Keratinocyte (primary cell): Measurements from ENCODE around the gene ABI3BP. TPM values are rescaled to one million over a fixed set of nuclear protein-coding genes. Genes with fewer than 3 reads are reported as not detected.
A peak's percentile ranks its signal among the peaks of the same experiment; 100 is the strongest.

Source experiments
- DNase-seq: peaks from one replicate; pipeline ENCODE4 v3.0.0-alpha.2; 2011; ENCODE audit warnings: low read depth, missing footprints, low spot score
- FAIRE-seq: peaks from 2 replicates; lab custom pipeline; 2011; peaks lifted over from hg19 to GRCh38; lab: Jason Lieb, UNC
- H2AFZ ChIP-seq: 2 replicates; pipeline ENCODE4 v1.6.0; 2012; ENCODE audit warnings: low read length, control low read depth, inconsistent platforms; ENCODE audit not compliant: control insufficient read depth
- H3K27ac ChIP-seq: 2 replicates; pipeline ENCODE4 v1.5.1; 2011; ENCODE audit warnings: low read length; ENCODE audit not compliant: control insufficient read depth, insufficient read depth
- H3K27me3 ChIP-seq: 3 replicates; pipeline ENCODE4 v1.6.0; 2011; ENCODE audit warnings: low read length; ENCODE audit not compliant: control insufficient read depth, insufficient read depth; ENCODE audit errors: extremely low read depth
- H3K36me3 ChIP-seq, 2 experiments: 2 replicates in 1 of 2; 3 replicates in 1 of 2; pipeline ENCODE4 v1.5.1; 2011; ENCODE audit warnings: low read length in 2 of 2, mild to moderate bottlenecking in 1 of 2; ENCODE audit not compliant: control insufficient read depth in 2 of 2, insufficient read depth in 2 of 2; ENCODE audit errors: extremely low read depth in 1 of 2
- H3K4me1 ChIP-seq: 3 replicates; pipeline ENCODE4 v1.5.1; 2011; ENCODE audit warnings: low read length; ENCODE audit not compliant: control insufficient read depth, insufficient read depth; ENCODE audit errors: extremely low read depth
- H3K4me2 ChIP-seq: 3 replicates; pipeline ENCODE4 v1.6.0; 2011; ENCODE audit warnings: low read depth, low read length; ENCODE audit not compliant: control insufficient read depth, insufficient read depth; ENCODE audit errors: extremely low read depth
- H3K4me3 ChIP-seq, 3 experiments: fragments of 200-600 bp in 1 of 3; sonication (generic) in 1 of 3; 2 replicates in 2 of 3; 3 replicates in 1 of 3; pipeline ENCODE4 v1.5.1; 2011 to 2016; ENCODE audit warnings: low read length in 3 of 3, mild to moderate bottlenecking in 3 of 3, control low read depth in 2 of 3, inconsistent platforms in 1 of 3, low read depth in 1 of 3, mixed read lengths in 1 of 3, mixed run types in 1 of 3, moderate library complexity in 1 of 3; ENCODE audit not compliant: control insufficient read depth in 2 of 3, insufficient read depth in 2 of 3; ENCODE audit errors: extremely low read depth in 1 of 3
- H3K79me2 ChIP-seq: 2 replicates; pipeline ENCODE4 v1.6.0; 2012; ENCODE audit warnings: low read length; ENCODE audit not compliant: control insufficient read depth, insufficient read depth
- H3K9ac ChIP-seq: 3 replicates; pipeline ENCODE4 v1.6.0; 2011; ENCODE audit warnings: low read length; ENCODE audit not compliant: control insufficient read depth, insufficient read depth; ENCODE audit errors: extremely low read depth
- H3K9me1 ChIP-seq: 3 replicates; pipeline ENCODE4 v1.6.0; 2011; ENCODE audit warnings: low read length; ENCODE audit not compliant: control insufficient read depth, insufficient read depth; ENCODE audit errors: extremely low read depth
- H3K9me3 ChIP-seq: 2 replicates; pipeline ENCODE4 v1.5.1; 2012; ENCODE audit warnings: low read depth, low read length; ENCODE audit not compliant: control insufficient read depth
- H4K20me1 ChIP-seq: 3 replicates; pipeline ENCODE4 v1.6.0; 2011; ENCODE audit warnings: low read length; ENCODE audit not compliant: control insufficient read depth, insufficient read depth; ENCODE audit errors: extremely low read depth
- CTCF ChIP-seq, 3 experiments: IDR thresholded peaks in 1 of 3; conservative IDR thresholded peaks in 1 of 3; optimal IDR thresholded peaks in 1 of 3; 2 replicates in 2 of 3; 3 replicates in 1 of 3; pipeline versions ENCODE3 to v1.5.1; 2011; ENCODE audit warnings: low read length in 3 of 3, mild to moderate bottlenecking in 3 of 3, moderate library complexity in 2 of 3, control low read depth in 1 of 3, inconsistent platforms in 1 of 3; ENCODE audit not compliant: insufficient read depth in 2 of 3; ENCODE audit errors: extremely low read depth in 1 of 3
- EZH2 ChIP-seq: IDR thresholded peaks from one replicate; pipeline ENCODE4 v1.6.1; 2012; ENCODE audit warnings: inconsistent platforms, mild to moderate bottlenecking, low read length, moderate library complexity
- dilution Hi-C: fragments of 300-500 bp; cut with MboI; formaldehyde crosslinking; loops from one replicate; pipeline ENCODE4 v1.7.0; 2020; ENCODE audit warnings: low sequenced_read_pairs; ENCODE audit not compliant: extremely low pct_ligation_motif_present
- polyA plus RNA-seq, 5 experiments: library from polyadenylated mRNA; depleted of rRNA in 3 of 5; stranded (reverse) in 3 of 5; stranded (forward) in 1 of 5; unstranded in 1 of 5; fragments of >200 nt; gene quantifications; 1 replicate in 1 of 5; 2 replicates in 3 of 5; 3 replicates in 1 of 5; pipeline versions ENCODE4 v1.2.1 to v1.2.3, GENCODE V29; 2011 to 2012; ENCODE audit warnings: missing spikeins in 2 of 5, low read depth in 1 of 5, low replicate concordance in 1 of 5

Gene ABI3BP
- polyA plus RNA-seq, 1 donor (not counting 4 experiments of a cell fraction or from before 2014, with no cell fraction given), result 0.59 TPM

- Histone ChIP-seq H3K27me3 (no peaks in the 10 kb centered on the region), H3K9me1 (no peaks in the 10 kb centered on the region), H3K27ac (peak within 1 kb of the TSS; percentile 96), H3K4me1 (peaks cover 32% of the 10 kb centered on the region), H3K36me3 (peaks cover 0 to 7% of the 10 kb centered on the region in 2 experiments), H3K79me2 (peaks cover 45% of the 10 kb centered on the region), H4K20me1 (peaks cover 2% of the 10 kb centered on the region), H3K4me2 (peak within 1 kb of the TSS; percentile 97), H2AFZ (peak within 1 kb of the TSS; percentile 37), H3K4me3 (peak within 1 kb of the TSS; percentile 85 to 95 (median 91)), H3K9ac (peak within 1 kb of the TSS; percentile 91), H3K9me3 (no peaks in the 10 kb centered on the region)
- TF ChIP-seq CTCF (optimal IDR thresholded peaks at IDR 0.05 in 1 of 3, IDR thresholded peaks at IDR 0.05 in 1 of 3, conservative IDR thresholded peaks at IDR 0.05 in 1 of 3; ENCODE audit: extremely low read depth in 1 of 3, insufficient read depth in 2 of 3, low read length in 3 of 3) (no peak), EZH2 (no peak)
- DNase-seq (peak; percentile 91), FAIRE-seq (peak; percentile 89)
- dilution Hi-C loops, result no loop called here
These were observed 284.0 kb downstream of the ABI3BP start, which contains the start of gene TFG for GRCh38 chr3:100708989-100709841. Gene TFG, plus strand, starts transcription at chr3:100709494. Its CDS starts 4,192 bp downstream, at chr3:100713686.

- Histone ChIP-seq H3K9ac (peak overlapping the region; percentile 91), H3K4me3 (peak overlapping the region; percentile 71 to 85 (median 76)), H3K9me1 (no peaks in the 10 kb centered on the region), H3K4me2 (peak overlapping the region; percentile 97), H4K20me1 (peaks cover 2% of the 10 kb centered on the region), H3K27me3 (no peaks in the 10 kb centered on the region), H3K27ac (peak overlapping the region; percentile 96), H3K4me1 (peaks cover 32% of the 10 kb centered on the region), H3K36me3 (peaks cover 0 to 7% of the 10 kb centered on the region in 2 experiments), H3K9me3 (no peaks in the 10 kb centered on the region), H2AFZ (peak overlapping the region; percentile 37), H3K79me2 (peaks cover 39% of the 10 kb centered on the region)
- FAIRE-seq (no peak), DNase-seq (no peak)
- dilution Hi-C loops, result no loop called here
- TF ChIP-seq CTCF (optimal IDR thresholded peaks at IDR 0.05 in 1 of 3, IDR thresholded peaks at IDR 0.05 in 1 of 3, conservative IDR thresholded peaks at IDR 0.05 in 1 of 3; ENCODE audit: extremely low read depth in 1 of 3, insufficient read depth in 2 of 3, low read length in 3 of 3) (no peak), EZH2 (no peak)
These were observed 284.6 kb downstream of the ABI3BP start for GRCh38 chr3:100708644-100708988.
